DOHH2 (cell line): ENCODE measurements around the gene TAF3.

Source experiments
- H3F3A ChIP-seq: fragments of 200-600 bp; sonication (generic), shearing (Covaris generic); 2 replicates; pipeline ENCODE4 v1.6.0; 2016; ENCODE audit warnings: antibody characterized with exemption, mild to moderate bottlenecking; ENCODE audit not compliant: control insufficient read depth, insufficient read depth
- H3K27ac ChIP-seq: fragments of 200-600 bp; sonication (generic); 2 replicates; pipeline ENCODE4 v1.5.1; 2014; ENCODE audit warnings: low read depth, mild to moderate bottlenecking, low read length, moderate library complexity
- H3K27me3 ChIP-seq: fragments of 200-600 bp; sonication (generic); 2 replicates; pipeline ENCODE4 v1.6.1; 2014; ENCODE audit warnings: mild to moderate bottlenecking, low read length, mixed read lengths; ENCODE audit not compliant: control insufficient read depth
- H3K36me3 ChIP-seq: fragments of 200-600 bp; sonication (generic); 2 replicates; pipeline ENCODE4 v1.6.1; 2014; ENCODE audit warnings: mild to moderate bottlenecking, low read length, moderate library complexity, mixed read lengths; ENCODE audit not compliant: control insufficient read depth
- H3K4me1 ChIP-seq: fragments of 200-600 bp; sonication (generic); 2 replicates; pipeline ENCODE4 v1.6.1; 2014; ENCODE audit warnings: mild to moderate bottlenecking, low read length, mixed read lengths; ENCODE audit not compliant: control insufficient read depth
- H3K4me2 ChIP-seq: fragments of 200-600 bp; sonication (generic); 2 replicates; pipeline ENCODE4 v1.6.0; 2014; ENCODE audit warnings: mild to moderate bottlenecking, low read length, moderate library complexity
- H3K4me3 ChIP-seq: fragments of 200-600 bp; sonication (generic); 2 replicates; pipeline ENCODE4 v1.5.1; 2014; ENCODE audit warnings: mild to moderate bottlenecking, low read length, mixed read lengths
- H3K79me2 ChIP-seq: fragments of 200-600 bp; sonication (generic); 2 replicates; pipeline ENCODE4 v1.6.1; 2014; ENCODE audit warnings: mild to moderate bottlenecking, low read length, mixed read lengths; ENCODE audit not compliant: control insufficient read depth
- H3K9me2 ChIP-seq: fragments of 200-600 bp; sonication (generic); replicated peaks from 2 replicates; pipeline ENCODE4 v1.6.1; 2014; ENCODE audit warnings: mild to moderate bottlenecking, low read length, mixed read lengths; ENCODE audit not compliant: control insufficient read depth
- H3K9me3 ChIP-seq: fragments of 200-600 bp; sonication (generic); 2 replicates; pipeline ENCODE4 v1.6.1; 2014; ENCODE audit warnings: antibody characterized with exemption, low read length, mixed read lengths; ENCODE audit not compliant: control insufficient read depth, insufficient read depth
- H4K20me1 ChIP-seq: fragments of 200-600 bp; sonication (generic); 2 replicates; pipeline ENCODE4 v1.6.0; 2014; ENCODE audit warnings: low read depth, mild to moderate bottlenecking, antibody characterized with exemption, low read length, moderate library complexity; ENCODE audit not compliant: control insufficient read depth, insufficient read depth
- EZH2phosphoT487 ChIP-seq: fragments of 200-600 bp; sonication (generic); IDR thresholded peaks from 2 replicates; pipeline ENCODE4 v1.6.1; 2017; ENCODE audit warnings: borderline replicate concordance, mild to moderate bottlenecking, antibody characterized with exemption, low read length, moderate library complexity, mixed read lengths
- TF ChIP-seq, protein P1 (sequence below): fragments of 200-600 bp; sonication (generic); IDR thresholded peaks from one replicate; pipeline ENCODE4 v1.5.1; 2014; ENCODE audit warnings: antibody characterized with exemption, mild to moderate bottlenecking, low read depth, low read length; ENCODE audit not compliant: poor library complexity, severe bottlenecking

TAF3 gene

DNA sequence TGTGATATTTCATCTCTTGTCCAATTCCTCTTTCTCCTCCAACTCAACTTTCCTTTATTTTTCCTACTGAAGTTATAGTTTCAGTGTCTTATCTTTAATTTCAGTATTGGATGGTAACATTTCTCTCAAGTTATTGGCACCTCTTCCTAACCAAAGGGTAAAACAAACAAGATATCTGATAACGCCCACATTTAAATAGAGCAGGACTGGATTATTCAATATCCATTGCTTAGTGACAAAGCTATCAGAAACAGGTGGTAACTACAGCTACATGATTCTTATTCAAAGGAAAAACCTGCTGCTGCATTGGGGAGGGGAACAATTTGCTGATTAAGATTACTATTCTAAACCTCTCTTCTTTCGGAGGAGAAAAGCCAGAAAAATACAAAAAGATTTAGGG, 87.8 kb downstream of the TAF3 start:
- Histone ChIP-seq H3F3A (no peaks in the 10 kb centered on the region), H3K9me2 (no peaks in the 10 kb centered on the region), H3K4me3 (no peak overlapping the region), H3K27me3 (no peaks in the 10 kb centered on the region), H4K20me1 (no peaks in the 10 kb centered on the region), H3K27ac (no peak overlapping the region), H3K9me3 (no peaks in the 10 kb centered on the region), H3K4me1 (no peaks in the 10 kb centered on the region), H3K79me2 (peaks cover 2% of the 10 kb centered on the region; the same call in 1 of the 2 replicates), H3K36me3 (no peaks in the 10 kb centered on the region), H3K4me2 (no peak overlapping the region)
- TF ChIP-seq, protein P1, sequence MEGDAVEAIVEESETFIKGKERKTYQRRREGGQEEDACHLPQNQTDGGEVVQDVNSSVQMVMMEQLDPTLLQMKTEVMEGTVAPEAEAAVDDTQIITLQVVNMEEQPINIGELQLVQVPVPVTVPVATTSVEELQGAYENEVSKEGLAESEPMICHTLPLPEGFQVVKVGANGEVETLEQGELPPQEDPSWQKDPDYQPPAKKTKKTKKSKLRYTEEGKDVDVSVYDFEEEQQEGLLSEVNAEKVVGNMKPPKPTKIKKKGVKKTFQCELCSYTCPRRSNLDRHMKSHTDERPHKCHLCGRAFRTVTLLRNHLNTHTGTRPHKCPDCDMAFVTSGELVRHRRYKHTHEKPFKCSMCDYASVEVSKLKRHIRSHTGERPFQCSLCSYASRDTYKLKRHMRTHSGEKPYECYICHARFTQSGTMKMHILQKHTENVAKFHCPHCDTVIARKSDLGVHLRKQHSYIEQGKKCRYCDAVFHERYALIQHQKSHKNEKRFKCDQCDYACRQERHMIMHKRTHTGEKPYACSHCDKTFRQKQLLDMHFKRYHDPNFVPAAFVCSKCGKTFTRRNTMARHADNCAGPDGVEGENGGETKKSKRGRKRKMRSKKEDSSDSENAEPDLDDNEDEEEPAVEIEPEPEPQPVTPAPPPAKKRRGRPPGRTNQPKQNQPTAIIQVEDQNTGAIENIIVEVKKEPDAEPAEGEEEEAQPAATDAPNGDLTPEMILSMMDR = no peak
- no peak for TF ChIP-seq EZH2phosphoT487

DNA sequence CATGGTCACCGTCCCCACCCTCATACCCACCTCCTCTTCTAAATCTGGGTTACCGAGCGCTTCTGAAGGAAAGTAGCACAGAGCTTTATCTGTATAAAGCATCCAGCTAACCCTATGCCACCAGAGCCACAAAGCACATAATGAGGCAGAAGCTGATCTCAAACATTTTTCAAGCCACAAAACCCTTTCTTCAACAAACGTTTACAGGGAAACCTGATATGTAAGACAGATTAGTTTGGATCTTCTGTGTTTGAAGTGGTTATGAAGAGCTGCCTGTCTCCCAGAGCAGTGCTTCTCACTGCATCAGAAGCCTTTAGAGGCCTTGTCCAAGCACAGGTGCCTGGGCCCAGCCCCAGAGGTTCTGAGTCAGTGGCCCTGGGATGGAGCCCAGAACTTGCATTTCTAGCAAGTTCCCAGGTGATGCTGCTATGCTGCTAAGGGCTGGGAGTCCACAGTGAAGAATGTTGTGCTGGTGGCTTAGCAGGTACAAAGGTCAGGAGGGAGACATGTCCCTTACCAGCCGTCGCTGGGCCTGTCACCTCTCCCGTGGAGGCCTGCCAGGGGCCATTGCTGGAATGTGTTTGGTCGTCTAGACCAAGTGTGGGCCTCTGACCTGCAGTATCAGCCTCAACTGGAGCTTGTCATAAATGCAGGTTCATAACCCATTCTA, 90.4 kb downstream of the TAF3 start:
- H3K27me3 ChIP-seq = no peaks in the 10 kb centered on the region
- H3F3A ChIP-seq = no peaks in the 10 kb centered on the region
- H4K20me1 ChIP-seq = no peaks in the 10 kb centered on the region
- no peaks in the 10 kb centered on the region for H3K9me3 ChIP-seq
- no peaks in the 10 kb centered on the region; the same call in 1 of the 2 replicates for H3K79me2 ChIP-seq
- H3K27ac ChIP-seq = no peak overlapping the region
- H3K36me3 ChIP-seq = no peaks in the 10 kb centered on the region
- TF ChIP-seq, protein P1 = no peak
- TF ChIP-seq EZH2phosphoT487 = no peak
- no peak overlapping the region for H3K4me2 ChIP-seq
- no peak overlapping the region for H3K4me3 ChIP-seq
- H3K9me2 ChIP-seq = no peaks in the 10 kb centered on the region
- no peaks in the 10 kb centered on the region for H3K4me1 ChIP-seq

DNA sequence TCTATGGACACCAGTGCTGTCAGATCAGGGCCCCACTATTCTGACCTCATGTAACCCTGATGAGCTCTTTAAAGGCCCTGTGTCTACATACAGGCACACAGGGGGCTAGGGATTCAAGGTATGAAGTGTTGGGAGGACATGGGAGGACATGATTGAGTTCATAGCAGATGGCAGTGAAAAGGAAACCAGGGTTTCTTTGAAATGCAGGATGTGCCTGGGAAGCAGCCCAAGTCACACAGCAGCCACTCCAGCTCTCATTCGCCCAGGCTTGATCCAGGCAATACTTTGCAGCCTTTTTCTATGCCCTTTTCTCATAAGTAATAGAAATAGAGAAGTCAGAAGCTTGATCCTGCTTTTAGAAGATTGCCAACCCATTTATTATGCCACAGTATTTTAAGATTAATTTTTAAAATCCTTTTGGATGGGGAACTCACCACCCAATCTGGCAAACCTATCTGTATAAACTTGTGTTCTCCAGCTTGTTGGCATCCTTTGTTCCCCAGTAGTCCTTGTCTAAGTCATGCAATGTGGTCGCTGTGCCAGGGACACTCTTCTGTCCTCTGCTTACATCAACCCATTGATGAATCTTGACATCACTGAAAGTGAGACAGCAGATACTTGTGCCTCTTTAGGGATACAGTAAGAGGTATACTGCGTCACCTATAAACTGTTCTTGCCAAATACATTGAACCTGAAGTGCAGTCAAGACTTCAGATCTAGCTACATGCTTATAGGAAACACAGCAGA, 95.0 kb downstream of the TAF3 start:
- Histone ChIP-seq H3K27me3 (no peaks in the 10 kb centered on the region), H3K27ac (no peak overlapping the region), H3K4me3 (no peak overlapping the region), H4K20me1 (no peaks in the 10 kb centered on the region), H3K79me2 (no peaks in the 10 kb centered on the region; the same call in 1 of the 2 replicates), H3K4me1 (no peaks in the 10 kb centered on the region), H3K4me2 (no peak overlapping the region), H3K9me3 (no peaks in the 10 kb centered on the region), H3F3A (no peaks in the 10 kb centered on the region), H3K9me2 (no peaks in the 10 kb centered on the region), H3K36me3 (no peaks in the 10 kb centered on the region)
- no peak for TF ChIP-seq EZH2phosphoT487
- TF ChIP-seq, protein P1 = no peak
